ENCODE data around the gene CYSLTR2. TPM values are rescaled to one million over a fixed set of nuclear protein-coding genes. Genes with fewer than 3 reads are reported as not detected.
A peak's percentile ranks its signal among the peaks of the same experiment; 100 is the strongest.

Gene CYSLTR2
- total RNA-seq, 1 donor from 2014 or later: 0.31 TPM

GRCh38 chr13:48741377-48741776 lies 87.6 kb downstream of the CYSLTR2 start:
- DNase-seq: no peak

DNA sequence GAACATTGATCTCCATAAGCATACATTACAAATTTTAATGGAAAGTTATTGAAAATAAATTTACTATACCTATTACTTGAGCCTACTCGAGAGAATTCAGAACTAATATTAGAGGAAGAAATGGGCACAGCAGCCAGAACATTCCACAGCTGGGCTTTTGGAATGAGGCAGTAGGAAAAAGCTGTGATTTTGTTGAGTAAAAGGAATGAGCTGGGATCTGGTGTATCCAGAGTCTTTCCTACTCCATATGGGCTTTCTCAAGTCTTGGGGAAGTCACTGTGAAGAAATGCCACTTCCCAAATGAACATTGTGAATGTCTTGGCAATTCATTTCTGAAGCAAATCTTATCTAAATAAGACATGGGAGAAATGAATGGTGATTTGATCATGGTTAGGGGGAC lies 93.1 kb downstream of the CYSLTR2 start:
- DNase-seq: no peak

DNA sequence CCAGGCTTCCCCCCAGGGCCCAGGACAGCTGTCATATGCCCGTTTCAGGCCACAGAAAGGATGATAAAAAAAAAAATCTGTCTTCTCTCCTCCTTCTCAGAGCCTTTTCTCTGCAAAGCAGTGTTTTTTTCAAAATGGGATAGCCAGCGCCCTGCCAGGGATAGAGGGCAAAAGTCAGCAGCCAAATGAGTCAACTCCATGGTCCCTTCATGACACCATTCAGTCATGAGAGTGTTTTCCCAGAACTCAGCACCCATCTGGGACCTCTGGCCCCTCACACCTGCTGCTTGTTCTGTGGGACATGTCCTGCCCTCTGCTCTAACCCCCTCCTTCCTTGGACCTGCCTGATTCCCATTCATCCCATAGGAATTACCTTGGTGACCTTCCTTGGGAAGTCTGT lies 95.0 kb downstream of the CYSLTR2 start:
- no peak for DNase-seq

GRCh38 chr13:48749144-48749543 lies 95.4 kb downstream of the CYSLTR2 start:
- no peak for DNase-seq

DNA sequence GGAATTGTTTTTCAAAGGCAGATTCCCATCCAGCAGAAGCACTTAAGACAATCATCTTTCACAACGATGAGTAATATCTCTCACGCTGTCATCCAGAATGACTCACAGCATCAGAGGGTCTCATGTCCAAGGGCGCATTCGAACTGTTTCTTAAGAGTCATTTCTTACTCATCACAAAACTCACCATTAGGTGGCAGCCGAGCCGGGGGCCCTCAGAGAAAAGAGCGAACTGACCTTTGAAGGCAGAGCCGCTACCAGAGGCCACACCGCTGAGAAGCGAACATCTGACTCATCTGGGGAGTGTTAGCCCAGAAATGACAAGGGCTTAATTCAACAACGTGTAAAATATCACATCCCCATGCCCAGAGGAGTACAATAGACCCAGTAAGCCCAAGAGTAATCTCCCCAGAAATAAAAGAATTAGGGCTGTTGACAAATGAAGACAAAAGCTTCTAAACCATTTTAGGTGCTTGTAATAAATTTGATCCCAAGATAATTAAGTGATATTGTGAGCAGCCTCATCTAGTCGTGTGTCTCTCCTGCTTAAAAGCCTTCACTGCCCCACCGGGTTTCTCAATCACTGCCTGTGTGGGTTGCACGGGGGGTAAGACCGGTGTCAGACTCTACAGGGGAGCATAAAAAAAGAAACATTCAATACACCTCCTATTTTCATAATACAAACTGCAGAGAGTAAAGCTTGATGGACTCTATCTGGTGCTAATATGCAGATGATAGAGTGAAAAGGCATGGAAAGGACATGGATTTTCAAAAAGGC lies 96.2 kb downstream of the CYSLTR2 start:
- peak; percentile 52 for DNase-seq

- DNase-seq: no peak
These were observed 97.1 kb downstream of the CYSLTR2 start for GRCh38 chr13:48750588-48751383.

DNA sequence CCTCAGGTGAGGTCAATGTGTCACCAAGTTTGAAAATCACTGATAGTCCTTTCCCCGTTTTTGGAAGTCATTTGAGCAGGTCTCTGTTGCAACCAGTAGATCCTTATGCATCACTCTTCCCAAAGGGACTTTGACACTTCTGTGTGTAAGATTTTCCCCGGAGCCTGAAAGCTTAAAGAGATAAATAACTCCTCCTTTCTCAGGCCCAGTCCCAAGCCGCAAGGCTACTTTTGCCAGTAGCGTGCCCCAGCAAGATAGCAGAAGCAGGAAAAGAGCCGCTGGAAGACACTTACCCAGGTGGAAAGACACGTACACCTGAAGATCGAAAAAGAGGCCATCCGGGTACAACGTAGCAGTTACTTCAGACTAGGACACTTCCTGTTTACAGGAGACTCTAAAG lies 106.9 kb downstream of the CYSLTR2 start:
- DNase-seq: no peak

Other genes with a start within 250 kb of the CYSLTR2 start
- 54.1 TPM for gene LPAR6, start 240.8 kb upstream of the CYSLTR2 start, total RNA-seq
- 43.3 TPM for gene RCBTB2, start 120.8 kb upstream of the CYSLTR2 start, total RNA-seq